GM18505 (cell line): ENCODE results near the gene RPL29.
"Not testable (repeated sequence)": the region's sequence is repeated elsewhere in the genome, so short reads cannot be mapped to it uniquely, and the experiment has no call there.

Experiments used
- ATAC-seq: cut with Tn5 transposase; IDR thresholded peaks from one replicate; pipeline ENCODE4 v1.9.1; 2021; ENCODE audit not compliant: unreplicated experiment
- POLR2A ChIP-seq: IDR thresholded peaks from 4 replicates; pipeline ENCODE4 v1.6.1; 2011; ENCODE audit warnings: borderline replicate concordance; ENCODE audit not compliant: insufficient read depth, insufficient read length; ENCODE audit errors: extremely low read depth

The RPL29 gene

GRCh38 chr3:52034212-52034611 lies 38.5 kb upstream of the RPL29 start:
- ATAC-seq, result no peak
- no peak for TF ChIP-seq POLR2A

- not testable (repeated sequence) for ATAC-seq
These were observed 38.1 kb upstream of the RPL29 start for GRCh38 chr3:52033748-52034147.

GRCh38 chr3:52032702-52033408 lies 37.2 kb upstream of the RPL29 start:
- ATAC-seq, result no peak
- TF ChIP-seq POLR2A, result no peak

- no peak for ATAC-seq
- no peak for TF ChIP-seq POLR2A
These were observed 36.2 kb upstream of the RPL29 start for GRCh38 chr3:52031896-52032295.

- no peak for TF ChIP-seq POLR2A
- no peak for ATAC-seq
These were observed 35.1 kb upstream of the RPL29 start for GRCh38 chr3:52030714-52031310.

GRCh38 chr3:52029535-52029934 lies 33.8 kb upstream of the RPL29 start:
- TF ChIP-seq POLR2A, result no peak
- no peak for ATAC-seq

GRCh38 chr3:52029053-52029452 lies 33.4 kb upstream of the RPL29 start:
- ATAC-seq, result no peak
- no peak for TF ChIP-seq POLR2A

- TF ChIP-seq POLR2A, result no peak
- no peak for ATAC-seq
These were observed 32.9 kb upstream of the RPL29 start for GRCh38 chr3:52028572-52028971.

- no peak for TF ChIP-seq POLR2A
- ATAC-seq, result no peak
These were observed 30.3 kb upstream of the RPL29 start for GRCh38 chr3:52026041-52026440.

- TF ChIP-seq POLR2A, result no peak
- ATAC-seq, result no peak
These were observed 29.8 kb upstream of the RPL29 start for GRCh38 chr3:52025453-52025852.

- ATAC-seq, result no peak
- TF ChIP-seq POLR2A, result no peak
These were observed 29.2 kb upstream of the RPL29 start for GRCh38 chr3:52024765-52025452.

- TF ChIP-seq POLR2A, result no peak
- ATAC-seq, result no peak
These were observed 28.4 kb upstream of the RPL29 start for GRCh38 chr3:52023860-52024764.

GRCh38 chr3:52023101-52023770 lies 27.5 kb upstream of the RPL29 start:
- ATAC-seq, result no peak
- TF ChIP-seq POLR2A, result no peak

- TF ChIP-seq POLR2A, result no peak
- ATAC-seq, result no peak
These were observed 26.8 kb upstream of the RPL29 start for GRCh38 chr3:52022323-52023100.
